H1 (cell line): ENCODE data around the gene NDUFS3. TPM values are rescaled to one million over a fixed set of nuclear protein-coding genes. Genes with fewer than 3 reads are reported as not detected.

Experiments
- CTCF ChIA-PET: fragments of 300-600 bp; sonication (Branson Sonifier 250); formaldehyde crosslinking; loops from one replicate; lab custom pipeline; 2021; ENCODE audit not compliant: partially characterized antibody; lab: Charles Lee
- POLR2A ChIA-PET: fragments of 300-600 bp; sonication (Branson Sonifier 250); formaldehyde crosslinking; loops from one replicate; lab custom pipeline; 2021; ENCODE audit warnings: inconsistent platforms; ENCODE audit not compliant: partially characterized antibody; lab: Charles Lee
- DNase-seq, 2 experiments: peaks; one replicate each; pipeline versions ENCODE4 v3.0.0 to v3.0.0-alpha.2; 2010 to 2022; ENCODE audit warnings: low spot score in 2 of 2, low read depth in 1 of 2, mixed read lengths in 1 of 2
- FAIRE-seq: peaks from 2 replicates; lab custom pipeline; 2011; peaks lifted over from hg19 to GRCh38; lab: Jason Lieb, UNC
- H2AFZ ChIP-seq: 2 replicates; pipeline ENCODE4 v1.8.1; 2012; ENCODE audit warnings: low read length, inconsistent platforms
- H2AK5ac ChIP-seq: 2 replicates; pipeline ENCODE4 v1.6.1; 2013; ENCODE audit warnings: low read depth, low read length
- H2BK120ac ChIP-seq: replicated peaks from 2 replicates; pipeline ENCODE3; 2013; ENCODE audit warnings: low read depth, low read length, inconsistent platforms
- H2BK12ac ChIP-seq: 2 replicates; pipeline ENCODE4 v1.6.1; 2013; ENCODE audit warnings: low read depth, low read length
- H2BK15ac ChIP-seq: 2 replicates; pipeline ENCODE4 v1.6.1; 2013; ENCODE audit warnings: low read length
- H2BK20ac ChIP-seq: 2 replicates; pipeline ENCODE4 v1.6.1; 2013; ENCODE audit warnings: low read length
- H2BK5ac ChIP-seq: 2 replicates; pipeline ENCODE4 v1.6.1; 2013; ENCODE audit warnings: low read depth, low read length
- H3K14ac ChIP-seq: 2 replicates; pipeline ENCODE4 v1.6.1; 2013; ENCODE audit warnings: inconsistent platforms; ENCODE audit not compliant: insufficient read length
- H3K18ac ChIP-seq: 2 replicates; pipeline ENCODE4 v1.6.1; 2013; ENCODE audit warnings: low read length; ENCODE audit errors: extremely low read depth
- H3K23ac ChIP-seq: 2 replicates; pipeline ENCODE4 v1.6.1; 2013; ENCODE audit warnings: inconsistent platforms; ENCODE audit not compliant: insufficient read length
- H3K23me2 ChIP-seq: 2 replicates; pipeline ENCODE4 v1.6.1; 2013; ENCODE audit warnings: low read depth, low read length
- H3K27ac ChIP-seq: 2 replicates; pipeline ENCODE4 v1.6.1; 2011; ENCODE audit warnings: low read depth, low read length, inconsistent platforms
- H3K27me3 ChIP-seq, 4 experiments: replicated peaks in 1 of 4; 1 replicate in 1 of 4; 2 replicates in 3 of 4; pipeline versions ENCODE4 v1.6.1 to v1.8.1; 2011 to 2013; ENCODE audit warnings: low read length in 3 of 4, mild to moderate bottlenecking in 3 of 4, inconsistent platforms in 2 of 4, mixed read lengths in 2 of 4, moderate library complexity in 1 of 4; ENCODE audit not compliant: control insufficient read depth in 3 of 4, insufficient read depth in 3 of 4; ENCODE audit errors: extremely low read depth in 1 of 4
- H3K36me3 ChIP-seq, 4 experiments: 2 replicates each; pipeline versions ENCODE4 v1.6.1 to v1.8.1; 2011 to 2013; ENCODE audit warnings: mild to moderate bottlenecking in 4 of 4, low read length in 3 of 4, moderate library complexity in 2 of 4, control low read depth in 1 of 4, inconsistent platforms in 1 of 4; ENCODE audit not compliant: insufficient read depth in 4 of 4, control insufficient read depth in 2 of 4
- H3K4ac ChIP-seq: replicated peaks from 2 replicates; pipeline ENCODE3; 2013; ENCODE audit warnings: low read length, low read depth, mixed read lengths, inconsistent platforms; ENCODE audit not compliant: insufficient read length
- H3K4me1 ChIP-seq, 4 experiments: replicated peaks in 1 of 4; 1 replicate in 1 of 4; 2 replicates in 3 of 4; pipeline versions ENCODE4 v1.6.1 to v1.8.1; 2011 to 2013; ENCODE audit warnings: low read length in 3 of 4, inconsistent platforms in 2 of 4, mixed read lengths in 1 of 4; ENCODE audit not compliant: insufficient read depth in 4 of 4, control insufficient read depth in 3 of 4
- H3K4me2 ChIP-seq, 2 experiments: 2 replicates each; pipeline versions ENCODE4 v1.6.1 to v1.8.1; 2011 to 2013; ENCODE audit warnings: low read depth in 2 of 2, low read length in 2 of 2, control low read depth in 1 of 2, inconsistent platforms in 1 of 2, mild to moderate bottlenecking in 1 of 2; ENCODE audit not compliant: insufficient read depth in 1 of 2
- H3K4me3 ChIP-seq, 4 experiments: fragments of 200-600, 300-600 bp in 1 of 4; sonication (generic), shearing (Covaris generic), sonication (Bioruptor Twin) in 1 of 4; 2 replicates each; pipeline versions ENCODE4 v1.5.1 to v1.8.1; 2011 to 2016; ENCODE audit warnings: low read length in 4 of 4, low read depth in 3 of 4, control low read depth in 2 of 4, inconsistent platforms in 2 of 4, mild to moderate bottlenecking in 2 of 4, mixed read lengths in 1 of 4, moderate library complexity in 1 of 4; ENCODE audit not compliant: insufficient read depth in 2 of 4; ENCODE audit errors: extremely low read depth in 1 of 4
- H3K56ac ChIP-seq: replicated peaks from 2 replicates; pipeline ENCODE3; 2013; ENCODE audit warnings: low read depth, mild to moderate bottlenecking, mixed read lengths, low read length, inconsistent platforms; ENCODE audit not compliant: insufficient read length
- H3K79me1 ChIP-seq: 2 replicates; pipeline ENCODE4 v1.6.1; 2013; ENCODE audit warnings: low read depth, low read length, control low read depth
- H3K79me2 ChIP-seq, 2 experiments: 2 replicates each; pipeline versions ENCODE4 v1.6.1 to v1.8.1; 2012 to 2013; ENCODE audit warnings: low read length in 2 of 2, mild to moderate bottlenecking in 2 of 2, inconsistent platforms in 1 of 2; ENCODE audit not compliant: insufficient read depth in 2 of 2, control insufficient read depth in 1 of 2
- H3K9ac ChIP-seq, 4 experiments: replicated peaks in 1 of 4; 1 replicate in 1 of 4; 2 replicates in 3 of 4; pipeline versions ENCODE4 v1.6.1 to v1.8.1; 2011 to 2013; ENCODE audit warnings: low read depth in 3 of 4, low read length in 3 of 4, control low read depth in 2 of 4, mild to moderate bottlenecking in 2 of 4, moderate library complexity in 2 of 4, inconsistent platforms in 1 of 4; ENCODE audit errors: extremely low read depth in 1 of 4
- H3K9me3 ChIP-seq, 2 experiments: 2 replicates each; pipeline versions ENCODE4 v1.6.1 to v1.8.1; 2012 to 2013; ENCODE audit warnings: mild to moderate bottlenecking in 2 of 2, moderate library complexity in 2 of 2, control low read depth in 1 of 2, inconsistent platforms in 1 of 2, low read depth in 1 of 2, low read length in 1 of 2, mixed read lengths in 1 of 2; ENCODE audit not compliant: insufficient read depth in 2 of 2
- H4K20me1 ChIP-seq, 2 experiments: replicated peaks in 1 of 2; 2 replicates each; pipeline versions ENCODE3 to v1.8.1; 2011 to 2013; ENCODE audit warnings: inconsistent platforms in 2 of 2, low read length in 2 of 2, mild to moderate bottlenecking in 1 of 2; ENCODE audit not compliant: insufficient read depth in 2 of 2, control insufficient read depth in 1 of 2
- H4K5ac ChIP-seq: 2 replicates; pipeline ENCODE4 v1.6.1; 2013; ENCODE audit warnings: low read length, low read depth, mixed read lengths, inconsistent platforms; ENCODE audit not compliant: insufficient read length
- H4K8ac ChIP-seq: 2 replicates; pipeline ENCODE4 v1.8.0; 2013; ENCODE audit warnings: mild to moderate bottlenecking, moderate library complexity, low read length, inconsistent platforms; ENCODE audit not compliant: insufficient read depth; ENCODE audit errors: extremely low read depth
- H4K91ac ChIP-seq: replicated peaks from 2 replicates; pipeline ENCODE3; 2013; ENCODE audit warnings: low read length, mixed read lengths, inconsistent platforms; ENCODE audit not compliant: insufficient read length
- CEBPB ChIP-seq: IDR thresholded peaks from 2 replicates; pipeline ENCODE4 v1.6.1; 2012; ENCODE audit warnings: low read depth, low read length
- CTCF ChIP-seq, 3 experiments: IDR thresholded peaks; 1 replicate in 2 of 3; 2 replicates in 1 of 3; pipeline versions ENCODE4 v1.5.1 to v1.6.1; 2011; ENCODE audit warnings: low read length in 3 of 3, mild to moderate bottlenecking in 3 of 3, inconsistent platforms in 2 of 3, low read depth in 1 of 3, moderate library complexity in 1 of 3; ENCODE audit not compliant: insufficient read depth in 1 of 3; ENCODE audit errors: control extremely low read depth in 1 of 3
- FOSL1 ChIP-seq: IDR thresholded peaks from 2 replicates; pipeline ENCODE4 v1.6.1; 2011; ENCODE audit warnings: mild to moderate bottlenecking, low read depth, low read length, moderate library complexity; ENCODE audit not compliant: insufficient read depth
- MAFK ChIP-seq: IDR thresholded peaks from 2 replicates; pipeline ENCODE4 v1.6.1; 2012; ENCODE audit warnings: low read depth, mild to moderate bottlenecking, improper control_type of control experiment, low read length
- POU5F1 ChIP-seq: IDR thresholded peaks from 2 replicates; pipeline ENCODE4 v1.6.1; 2011; ENCODE audit warnings: low read depth, mild to moderate bottlenecking, low read length, moderate library complexity
- RAD21 ChIP-seq, 2 experiments: IDR thresholded peaks in 1 of 2; conservative IDR thresholded peaks in 1 of 2; 2 replicates each; pipeline ENCODE4 v1.6.1; 2011; ENCODE audit warnings: low read depth in 2 of 2, low read length in 2 of 2, improper control_type of control experiment in 1 of 2, inconsistent platforms in 1 of 2, mild to moderate bottlenecking in 1 of 2, moderate library complexity in 1 of 2
- SAP30 ChIP-seq: fragments of 300-600 bp; sonication (generic); IDR thresholded peaks from 2 replicates; pipeline ENCODE4 v1.7.1; 2012; ENCODE audit warnings: low read length, moderate library complexity, mild to moderate bottlenecking, inconsistent platforms; ENCODE audit not compliant: insufficient read depth, insufficient replicate concordance
- SIN3A ChIP-seq, 2 experiments: IDR thresholded peaks in 1 of 2; conservative IDR thresholded peaks in 1 of 2; 2 replicates each; pipeline ENCODE4 v1.6.1; 2011 to 2012; ENCODE audit warnings: low read length in 2 of 2, improper control_type of control experiment in 1 of 2, low read depth in 1 of 2, mild to moderate bottlenecking in 1 of 2
- SP4 ChIP-seq: IDR thresholded peaks from 2 replicates; pipeline ENCODE4 v1.6.1; 2012; ENCODE audit warnings: low read length, inconsistent platforms
- WGBS, 2 experiments: shearing (Covaris generic) in 1 of 2; methylation state at CpG; one replicate each; pipeline versions ENCODE4 v1.1.6 to v1.1.7; 2013 to 2015; ENCODE audit warnings: low lambda C conversion rate in 2 of 2, mixed read lengths in 2 of 2, inconsistent platforms in 1 of 2, low coverage in 1 of 2, missing lambda C conversion rate in 1 of 2; ENCODE audit not compliant: insufficient replicate concordance in 2 of 2, insufficient coverage in 1 of 2, insufficient read length in 1 of 2; ENCODE audit errors: extremely low coverage in 1 of 2, missing lambda C conversion rate in 1 of 2; 5-methylcytosine and 5-hydroxymethylcytosine counted together
- polyA plus RNA-seq, 7 experiments: library from polyadenylated mRNA; depleted of rRNA in 3 of 7; stranded (reverse) in 5 of 7; unstranded in 2 of 7; fragments of >200 nt in 5 of 7; fragments of 200-250 nt in 2 of 7; gene quantifications; 1 replicate in 5 of 7; 2 replicates in 1 of 7; 4 replicates in 1 of 7; pipeline versions ENCODE4 v1.2.1 to v1.2.3, GENCODE V29; 2011 to 2013; ENCODE audit warnings: missing spikeins in 2 of 7, mixed read lengths in 2 of 7
- total RNA-seq: library from RNA; stranded (reverse); fragmentation: NEBNext Ultra II Directional; extraction: Animal tissue kit (Norgen Biotek cat#: 25700); gene quantifications from 2 replicates; pipeline ENCODE4 v1.2.1, GENCODE V29; 2021

The NDUFS3 gene
- total and polyA plus RNA-seq, 2 of the 8 experiments (the other 6 are each of a cell fraction or from before 2014, with no cell fraction given), result 135 to 241 TPM

DNA sequence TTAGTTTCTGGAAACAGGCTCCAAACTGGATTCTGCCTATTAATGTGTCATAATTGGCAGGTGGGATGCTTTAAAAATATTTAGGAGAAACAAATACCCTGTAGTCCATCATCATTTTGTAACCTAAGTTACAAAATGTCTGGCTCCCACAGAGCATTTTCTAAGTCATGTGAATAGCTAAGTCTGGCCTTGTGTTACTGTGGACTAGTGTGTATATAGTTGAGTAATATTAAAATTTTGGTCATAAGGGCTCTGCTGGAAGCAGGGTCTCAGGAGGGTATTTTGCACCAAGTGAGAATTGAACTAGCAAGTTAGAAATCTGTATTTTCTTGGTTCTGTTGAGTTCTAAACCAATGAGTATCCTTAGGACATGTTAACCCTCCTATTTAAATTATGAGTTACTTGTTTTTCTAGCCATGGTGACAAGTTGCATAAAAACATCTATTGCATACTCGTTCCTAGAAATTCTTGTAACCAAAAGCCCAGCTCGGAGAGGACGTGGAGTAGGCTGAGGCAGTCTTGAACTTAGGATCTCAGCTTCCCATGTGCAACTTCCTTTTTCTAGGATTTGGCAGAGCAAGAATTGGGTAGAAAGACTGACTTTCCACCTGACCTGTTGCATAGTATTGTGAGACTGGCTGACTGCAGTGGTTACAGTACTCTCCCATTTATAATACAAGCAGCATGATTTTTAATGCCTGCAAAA lies 8.1 kb upstream of the NDUFS3 start:
- CTCF ChIA-PET, result interaction anchor here (0.6 to 2.0 kb wide), 2 partner anchors 10 to 47 kb away, joined by 3 to 5 read pairs; no protein-coding TSS in a partner anchor
- TF ChIP-seq POU5F1, result no peak
- no peak for TF ChIP-seq RAD21 (IDR thresholded peaks at IDR 0.05 in 1 of 2, conservative IDR thresholded peaks at IDR 0.05 in 1 of 2; ENCODE audit: low read depth in 2 of 2, low read length in 2 of 2)
- no peak for TF ChIP-seq FOSL1
- TF ChIP-seq SIN3A (conservative IDR thresholded peaks at IDR 0.05 in 1 of 2, IDR thresholded peaks at IDR 0.05 in 1 of 2; ENCODE audit: low read depth in 1 of 2, low read length in 2 of 2), result no peak
- TF ChIP-seq CEBPB, result no peak
- TF ChIP-seq SP4, result no peak
- TF ChIP-seq SAP30, result no peak
- TF ChIP-seq CTCF (IDR thresholded peaks at IDR 0.05; ENCODE audit: control extremely low read depth in 1 of 3, insufficient read depth in 1 of 3, low read depth in 1 of 3, low read length in 3 of 3), result no peak
- no peak for TF ChIP-seq MAFK

More for the DNA sequence above, 8.1 kb upstream of the NDUFS3 start:
- Histone ChIP-seq H3K23ac (no peak overlapping the region), H3K9me3 (no peaks in the 10 kb centered on the region), H3K36me3 (peaks cover 11 to 38% (median 23%) of the 10 kb centered on the region in 4 experiments), H4K5ac (no peak overlapping the region), H3K14ac (no peak overlapping the region), H2AK5ac (no peak overlapping the region), H3K23me2 (no peaks in the 10 kb centered on the region), H3K4me2 (no peak overlapping the region), H2AFZ (no peak overlapping the region), H3K79me1 (peaks cover 8% of the 10 kb centered on the region; the same call in 1 of the 2 replicates), H2BK15ac (no peak overlapping the region), H3K4me1 (no peaks in the 10 kb centered on the region), H3K56ac (no peak overlapping the region), H3K4me3 (no peak overlapping the region), H4K20me1 (peaks cover 0 to 8% of the 10 kb centered on the region in 2 experiments), H3K18ac (no peak overlapping the region), H3K9ac (no peak overlapping the region), H4K8ac (no peak overlapping the region), H3K79me2 (peaks cover 0 to 13% of the 10 kb centered on the region in 2 experiments; a peak in 2 of 4 replicates), H2BK12ac (no peak overlapping the region), H3K27ac (no peak overlapping the region), H4K91ac (no peak overlapping the region), H2BK5ac (no peak overlapping the region), H3K4ac (no peak overlapping the region), H3K27me3 (no peaks in the 10 kb centered on the region), H2BK120ac (no peak overlapping the region), H2BK20ac (no peak overlapping the region)
- FAIRE-seq, result no peak
- DNase-seq, result no peak
- WGBS, 2 experiments, result 98% methylated on average over 3 of the region's 3 CpGs; no CpG with 5 or more reads in 1 of the 2 experiments
- POLR2A ChIA-PET, result interaction anchor here (0.6 to 6.6 kb wide), 9 partner anchors 7 to 183 kb away, joined by 3 to 83 read pairs (median 3); partner anchors contain the start of genes CELF1, KBTBD4 and NDUFS3
